Activated T-helper 17 cell treated with anti-CD3 and anti-CD28 coated beads, Interleukin-2, amount 50 U/mL, for 72 hours (primary cell): ENCODE results near the gene PRCP. TPM values are rescaled to one million over a fixed set of nuclear protein-coding genes. Genes with fewer than 3 reads are reported as not detected.
"Not testable (repeated sequence)": the region's sequence is repeated elsewhere in the genome, so short reads cannot be mapped to it uniquely, and the experiment has no call there.

Experiments
- ATAC-seq: fragments of 150-1000 bp; cut with Tn5 transposase; replicated peaks from 2 replicates; pipeline ENCODE4 v1.10.0; 2021; ENCODE audit warnings: mild to moderate bottlenecking, moderate library complexity
- H3K27ac Mint-ChIP-seq: one replicate; pipeline ENCODE4 v1.8.0; 2022; ENCODE audit warnings: mixed read lengths
- H3K27me3 Mint-ChIP-seq: one replicate; pipeline ENCODE4 v1.8.0; 2022; ENCODE audit warnings: mixed read lengths
- H3K36me3 Mint-ChIP-seq: one replicate; pipeline ENCODE4 v1.8.0; 2022; ENCODE audit warnings: low read depth, mild to moderate bottlenecking, mixed read lengths
- H3K4me1 Mint-ChIP-seq: one replicate; pipeline ENCODE4 v1.8.0; 2022; ENCODE audit warnings: mixed read lengths
- H3K4me3 Mint-ChIP-seq: one replicate; pipeline ENCODE4 v1.8.0; 2022; ENCODE audit warnings: mild to moderate bottlenecking, mixed read lengths
- H3K9me3 Mint-ChIP-seq: one replicate; pipeline ENCODE4 v1.8.0; 2022; ENCODE audit warnings: mixed read lengths
- total RNA-seq, 2 donors: library from RNA; stranded (reverse); gene quantifications; one replicate each; pipeline ENCODE4 v1.2.3, GENCODE V29; 2022

Gene PRCP
- total RNA-seq, 2 donors from 2014 or later: 20.9 to 26.9 TPM

DNA sequence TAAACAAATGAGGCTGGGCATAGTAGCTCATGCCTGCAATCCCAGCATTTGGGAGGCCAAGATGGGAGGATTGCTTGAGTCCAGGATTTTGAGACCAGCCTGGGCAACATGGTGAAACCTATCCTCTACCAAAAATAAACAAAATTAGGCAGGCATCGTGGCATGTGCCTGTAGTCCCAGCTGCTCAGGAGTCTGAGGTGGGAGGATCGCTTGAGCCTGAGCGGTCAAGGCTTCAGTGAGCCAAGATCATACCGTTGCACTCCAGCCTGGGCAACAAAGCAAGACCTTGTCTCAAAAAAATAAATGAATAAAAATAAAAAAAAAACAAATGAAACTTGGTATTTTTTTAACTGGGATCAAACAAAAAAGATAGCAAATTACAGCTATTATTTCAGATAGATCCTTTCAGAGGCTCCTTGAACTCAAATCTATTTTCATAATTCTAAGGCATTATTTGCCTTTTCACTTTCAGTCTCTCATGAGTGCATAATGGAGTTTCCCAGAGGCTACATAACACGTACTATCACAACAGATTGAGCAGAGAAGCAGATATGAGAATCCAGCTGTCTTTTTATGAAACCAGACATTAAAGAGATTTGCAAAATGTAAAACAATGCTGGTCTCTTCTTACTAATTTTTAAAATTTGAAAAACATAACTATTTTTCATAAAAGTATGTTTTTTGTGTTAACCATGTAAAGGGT lies 24.4 kb upstream of the PRCP start:
- Mint-ChIP-seq H3K36me3 (peaks cover 11% of the 10 kb centered on the region), H3K4me1 (peaks cover 24% of the 10 kb centered on the region), H3K4me3 (no peak overlapping the region), H3K9me3 (peaks cover 3% of the 10 kb centered on the region), H3K27me3 (no peaks in the 10 kb centered on the region), H3K27ac (no peak overlapping the region)
- ATAC-seq: no peak

DNA sequence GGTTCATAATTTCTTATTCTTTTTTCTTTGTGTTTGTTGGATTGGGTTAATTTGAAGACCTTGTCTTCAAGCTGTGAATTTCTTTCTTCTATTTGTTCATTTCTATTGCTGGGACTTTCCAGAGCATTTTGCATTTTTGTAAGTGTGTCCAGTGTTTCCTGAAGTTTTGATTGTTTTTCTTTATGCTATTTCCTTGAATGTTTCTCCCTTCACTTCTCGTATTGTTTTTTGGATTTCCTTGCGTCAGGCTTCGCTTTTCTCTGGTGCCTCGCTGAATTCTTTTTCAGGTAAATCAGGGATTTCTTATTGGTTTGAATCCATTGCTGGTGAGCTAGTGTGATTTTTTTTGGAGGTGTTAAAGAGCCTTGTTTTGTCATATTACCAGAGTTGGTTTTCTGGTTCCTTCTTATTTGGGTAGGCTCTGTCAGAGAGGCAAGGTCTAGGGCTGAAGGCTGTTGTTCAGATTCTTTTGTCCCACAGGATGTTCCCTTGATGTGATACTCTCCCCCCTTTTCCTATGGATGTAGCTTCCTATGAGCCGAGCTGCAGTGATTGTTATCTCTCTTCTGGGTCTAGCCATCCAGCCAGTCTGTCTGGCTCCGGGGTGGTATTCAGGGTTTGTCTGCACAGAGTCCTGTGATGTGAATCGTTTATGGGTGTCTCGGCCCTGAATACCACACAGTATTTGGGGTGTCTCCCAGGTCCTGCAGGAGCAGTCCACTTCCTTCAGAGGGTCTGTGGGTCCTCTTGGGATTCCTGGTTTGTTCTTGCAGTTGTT lies 22.4 kb upstream of the PRCP start:
- not testable (repeated sequence) for H3K27me3 Mint-ChIP-seq, ATAC-seq, H3K9me3 Mint-ChIP-seq, H3K4me3 Mint-ChIP-seq
- Mint-ChIP-seq H3K4me1 (peaks cover 24% of the 10 kb centered on the region), H3K36me3 (peaks cover 11% of the 10 kb centered on the region), H3K27ac (peak overlapping the region; percentile 44)

DNA sequence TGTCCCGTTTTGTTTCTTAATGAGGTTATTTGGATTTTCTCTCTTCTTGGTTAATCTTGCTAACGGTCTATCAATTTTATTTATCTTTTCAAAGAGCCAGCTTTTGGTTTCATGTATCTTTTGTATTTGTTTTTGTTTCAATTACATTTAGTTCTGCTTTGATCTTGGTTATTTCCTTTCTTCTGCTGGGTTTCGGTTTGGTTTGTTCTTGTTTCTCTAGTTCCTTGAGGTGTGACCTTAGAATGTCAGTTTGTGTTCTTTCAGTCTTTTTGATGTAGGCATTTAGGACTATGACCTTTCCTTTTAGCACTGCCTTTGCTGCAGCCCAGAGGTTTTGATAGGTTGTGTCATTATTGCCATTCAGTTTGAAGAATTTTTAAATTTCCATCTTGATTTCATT lies 20.0 kb upstream of the PRCP start:
- H3K36me3 Mint-ChIP-seq: peaks cover 17% of the 10 kb centered on the region
- H3K4me3 Mint-ChIP-seq: peak overlapping the region; percentile 68
- H3K27ac Mint-ChIP-seq: peak overlapping the region; percentile 79
- not testable (repeated sequence) for H3K9me3 Mint-ChIP-seq, ATAC-seq, H3K27me3 Mint-ChIP-seq
- H3K4me1 Mint-ChIP-seq: peaks cover 24% of the 10 kb centered on the region

- H3K9me3 Mint-ChIP-seq: not testable (repeated sequence)
Observed at GRCh38 chr11:82919786-82920185, 19.6 kb upstream of the PRCP start.

GRCh38 chr11:82909015-82909640 lies 8.9 kb upstream of the PRCP start:
- peak overlapping the region; percentile 28 for H3K27ac Mint-ChIP-seq
- H3K9me3 Mint-ChIP-seq: peaks cover 3% of the 10 kb centered on the region
- H3K4me3 Mint-ChIP-seq: no peak overlapping the region
- H3K36me3 Mint-ChIP-seq: no peaks in the 10 kb centered on the region
- no peak for ATAC-seq
- no peaks in the 10 kb centered on the region for H3K27me3 Mint-ChIP-seq
- H3K4me1 Mint-ChIP-seq: no peaks in the 10 kb centered on the region

More at GRCh38 chr11:82919786-82920185, 19.6 kb upstream of the PRCP start:
- H3K36me3 Mint-ChIP-seq: peaks cover 22% of the 10 kb centered on the region
- not testable (repeated sequence) for H3K27me3 Mint-ChIP-seq, ATAC-seq
- H3K4me3 Mint-ChIP-seq: peak overlapping the region; percentile 68
- peak overlapping the region; percentile 79 for H3K27ac Mint-ChIP-seq
- peaks cover 24% of the 10 kb centered on the region for H3K4me1 Mint-ChIP-seq

GRCh38 chr11:82908311-82908710 lies 8.1 kb upstream of the PRCP start:
- ATAC-seq: no peak
- H3K9me3 Mint-ChIP-seq: peaks cover 3% of the 10 kb centered on the region
- H3K36me3 Mint-ChIP-seq: no peaks in the 10 kb centered on the region
- H3K4me1 Mint-ChIP-seq: peaks cover 4% of the 10 kb centered on the region
- no peaks in the 10 kb centered on the region for H3K27me3 Mint-ChIP-seq
- no peak overlapping the region for H3K4me3 Mint-ChIP-seq
- H3K27ac Mint-ChIP-seq: no peak overlapping the region

DNA sequence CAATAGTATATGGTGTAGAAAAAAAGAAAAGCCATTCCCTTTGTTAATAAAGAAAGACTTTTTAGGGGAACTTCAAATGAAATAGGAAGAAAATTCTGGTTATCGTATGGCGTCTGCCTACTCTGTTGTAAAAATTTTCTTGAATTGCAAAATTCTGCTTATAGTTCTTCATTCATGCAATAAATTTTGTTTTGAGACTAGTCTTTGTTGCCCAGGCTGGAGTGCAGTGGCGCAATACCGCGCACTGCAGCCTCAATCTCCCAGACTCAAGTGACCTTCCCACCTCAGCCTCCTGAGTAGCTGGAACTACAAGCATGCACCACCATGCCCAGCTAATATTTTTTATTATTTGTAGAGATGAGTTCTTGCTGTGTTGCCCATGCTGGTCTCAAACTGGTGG lies 7.1 kb upstream of the PRCP start:
- no peaks in the 10 kb centered on the region for H3K27me3 Mint-ChIP-seq
- no peak overlapping the region for H3K27ac Mint-ChIP-seq
- H3K4me1 Mint-ChIP-seq: peaks cover 13% of the 10 kb centered on the region
- no peak overlapping the region for H3K4me3 Mint-ChIP-seq
- no peaks in the 10 kb centered on the region for H3K36me3 Mint-ChIP-seq
- ATAC-seq: no peak
- peaks cover 3% of the 10 kb centered on the region for H3K9me3 Mint-ChIP-seq

GRCh38 chr11:82906931-82907330 lies 6.7 kb upstream of the PRCP start:
- Mint-ChIP-seq H3K4me1 (peaks cover 15% of the 10 kb centered on the region), H3K27me3 (no peaks in the 10 kb centered on the region), H3K36me3 (no peaks in the 10 kb centered on the region), H3K9me3 (peaks cover 3% of the 10 kb centered on the region), H3K27ac (no peak overlapping the region), H3K4me3 (no peak overlapping the region)
- ATAC-seq: no peak

GRCh38 chr11:82906236-82906635 lies 6.0 kb upstream of the PRCP start:
- Mint-ChIP-seq H3K4me1 (peaks cover 18% of the 10 kb centered on the region), H3K27me3 (no peaks in the 10 kb centered on the region), H3K4me3 (no peak overlapping the region), H3K9me3 (no peaks in the 10 kb centered on the region), H3K36me3 (peaks cover 4% of the 10 kb centered on the region), H3K27ac (no peak overlapping the region)
- no peak for ATAC-seq

- H3K36me3 Mint-ChIP-seq: peaks cover 11% of the 10 kb centered on the region
- ATAC-seq: no peak
- H3K27ac Mint-ChIP-seq: no peak overlapping the region
- no peak overlapping the region for H3K4me3 Mint-ChIP-seq
- no peaks in the 10 kb centered on the region for H3K27me3 Mint-ChIP-seq
- H3K4me1 Mint-ChIP-seq: peaks cover 25% of the 10 kb centered on the region
- H3K9me3 Mint-ChIP-seq: no peaks in the 10 kb centered on the region
Observed at GRCh38 chr11:82903843-82904586, 3.8 kb upstream of the PRCP start.

- H3K36me3 Mint-ChIP-seq: peaks cover 11% of the 10 kb centered on the region
- H3K4me1 Mint-ChIP-seq: peaks cover 27% of the 10 kb centered on the region
- no peaks in the 10 kb centered on the region for H3K9me3 Mint-ChIP-seq
Observed at GRCh38 chr11:82902880-82903279, 2.6 kb upstream of the PRCP start.

DNA sequence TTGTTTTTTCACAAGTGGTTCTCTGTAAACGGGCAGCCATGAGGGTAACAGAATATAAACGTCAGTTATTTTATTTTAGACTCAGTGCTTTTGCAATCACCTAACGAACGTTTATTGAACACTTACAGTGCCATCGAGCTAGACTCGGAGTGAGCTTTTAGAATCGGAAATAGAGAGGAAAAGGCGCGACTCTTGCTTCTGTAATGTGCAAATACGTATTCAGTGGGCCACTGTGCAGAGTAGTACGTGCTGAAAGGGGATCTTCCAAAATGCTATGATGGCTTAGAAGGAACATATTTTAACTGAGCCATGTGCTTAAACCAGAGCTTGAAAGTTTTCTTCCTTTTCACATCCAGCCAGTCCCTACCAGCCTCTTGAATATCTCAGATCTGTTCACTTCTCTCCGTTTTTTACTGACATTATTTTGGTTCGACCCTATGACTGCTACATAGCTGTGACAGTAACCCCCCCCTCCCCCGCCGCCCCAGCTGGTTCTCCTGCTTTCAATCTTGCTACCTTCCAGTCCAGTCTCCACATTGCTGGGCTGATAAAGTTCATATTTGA lies 1.8 kb upstream of the PRCP start:
- no peaks in the 10 kb centered on the region for H3K9me3 Mint-ChIP-seq
- H3K4me3 Mint-ChIP-seq: peak overlapping the region; percentile 92
- H3K4me1 Mint-ChIP-seq: peaks cover 27% of the 10 kb centered on the region
- H3K27me3 Mint-ChIP-seq: no peaks in the 10 kb centered on the region
- no peak for ATAC-seq
- peak overlapping the region; percentile 92 for H3K27ac Mint-ChIP-seq
- H3K36me3 Mint-ChIP-seq: peaks cover 11% of the 10 kb centered on the region

More at GRCh38 chr11:82902880-82903279, 2.6 kb upstream of the PRCP start:
- Mint-ChIP-seq H3K27me3 (no peaks in the 10 kb centered on the region), H3K27ac (no peak overlapping the region), H3K4me3 (peak overlapping the region; percentile 92)
- no peak for ATAC-seq

DNA sequence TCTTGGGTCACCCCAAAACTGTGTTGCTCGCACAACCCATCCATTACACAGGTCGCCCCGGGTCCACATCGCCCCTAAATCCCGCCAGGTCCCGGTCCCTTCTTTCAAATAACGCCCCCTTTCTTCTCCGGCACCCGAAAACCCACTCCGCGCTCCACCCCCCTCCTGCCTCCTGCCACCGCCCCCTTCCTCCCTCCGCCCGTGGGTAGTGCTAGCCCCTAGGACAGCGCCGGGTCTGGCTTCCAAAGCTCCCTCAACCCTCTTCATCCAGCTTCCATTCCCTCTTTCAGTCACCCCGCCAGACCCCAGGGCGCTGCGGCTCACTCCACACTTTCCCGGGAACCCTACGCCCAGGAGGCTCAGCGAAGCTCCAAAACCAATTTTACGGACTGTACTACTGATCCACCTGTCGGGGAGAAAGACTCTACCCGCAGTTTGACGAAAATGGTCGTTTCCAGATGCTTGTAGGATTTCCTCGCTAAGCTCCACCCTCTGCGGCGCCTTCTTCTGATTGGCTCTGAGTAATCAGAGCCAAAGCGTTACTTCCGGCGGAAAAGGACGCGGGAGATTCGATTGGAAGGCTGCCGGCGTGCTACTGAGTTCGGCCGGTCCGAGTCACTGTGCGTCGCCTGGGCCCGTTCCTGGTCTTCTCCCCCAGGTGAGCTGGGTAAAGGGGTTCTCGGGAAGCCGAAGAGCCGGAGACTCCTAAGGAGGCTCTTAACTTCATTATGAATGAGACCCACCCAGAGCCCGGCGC lies 1.1 kb upstream of the PRCP start, which contains the start of gene DDIAS:
DDIAS (plus strand) TSS at position 572 of the 757 bp plus-strand sequence. CDS start 13,003 bp downstream, outside the sequence.
- Mint-ChIP-seq H3K9me3 (no peaks in the 10 kb centered on the region), H3K4me1 (peaks cover 31% of the 10 kb centered on the region), H3K27me3 (no peaks in the 10 kb centered on the region)

More for the DNA sequence above, 1.1 kb upstream of the PRCP start, which contains the start of gene DDIAS:
- Mint-ChIP-seq H3K4me3 (peak within 1 kb of the TSS; percentile 92), H3K36me3 (peaks cover 11% of the 10 kb centered on the region), H3K27ac (peak within 1 kb of the TSS; percentile 92)
- peak; percentile 74 for ATAC-seq
